Naive thymus-derived CD4-positive, alpha-beta T cell (primary cell): ENCODE data around the gene SF3A2. TPM values are rescaled to one million over a fixed set of nuclear protein-coding genes. Genes with fewer than 3 reads are reported as not detected.

ENCODE experiments used
- ATAC-seq: fragments of 150-1000 bp; cut with Tn5 transposase; 2 replicates; pipeline ENCODE4 v1.10.0; 2021; ENCODE audit warnings: mild to moderate bottlenecking, moderate library complexity
- CTCF ChIA-PET: fragments of 350-600 bp; sonication (Branson Sonifier 250); formaldehyde crosslinking; loops from one replicate; lab custom pipeline; 2021; ENCODE audit warnings: antibody characterized with exemption; lab: Charles Lee
- POLR2A ChIA-PET: fragments of 350-600 bp; sonication (Branson Sonifier 250); formaldehyde crosslinking; loops from one replicate; lab custom pipeline; 2021; ENCODE audit warnings: antibody characterized with exemption, inconsistent platforms; lab: Charles Lee
- DNase-seq, 9 donors: peaks; one replicate each; pipeline versions ENCODE4 v3.0.0 to v3.0.0-alpha.2; 2020 to 2022; ENCODE audit warnings: mixed read lengths in 1 of 9
- H3K27ac ChIP-seq: one replicate; pipeline ENCODE4 v1.7.0; 2013; ENCODE audit warnings: mild to moderate bottlenecking, low read depth, low read length, moderate library complexity
- H3K27me3 ChIP-seq, 2 donors: one replicate each; pipeline ENCODE4 v1.7.0; 2013; ENCODE audit warnings: low read length in 2 of 2, mild to moderate bottlenecking in 2 of 2, moderate library complexity in 2 of 2; ENCODE audit not compliant: control insufficient read depth in 2 of 2, insufficient read depth in 2 of 2
- H3K36me3 ChIP-seq, 3 experiments: 1 replicate in 2 of 3; 2 replicates in 1 of 3; pipeline ENCODE4 v1.7.0; 2013; ENCODE audit warnings: low read length in 3 of 3, mild to moderate bottlenecking in 3 of 3, moderate library complexity in 1 of 3; ENCODE audit not compliant: insufficient read depth in 3 of 3, control insufficient read depth in 2 of 3
- H3K4me1 ChIP-seq, 2 donors: one replicate each; pipeline ENCODE4 v1.7.0; 2013; ENCODE audit warnings: low read length in 2 of 2, mild to moderate bottlenecking in 2 of 2, moderate library complexity in 1 of 2; ENCODE audit not compliant: control insufficient read depth in 2 of 2, insufficient read depth in 2 of 2
- H3K4me3 ChIP-seq: 2 replicates; pipeline ENCODE4 v1.7.0; 2013; ENCODE audit warnings: mild to moderate bottlenecking, low read length
- H3K9me3 ChIP-seq, 3 experiments: 1 replicate in 2 of 3; 2 replicates in 1 of 3; pipeline ENCODE4 v1.7.0; 2013; ENCODE audit warnings: low read length in 3 of 3; ENCODE audit not compliant: control insufficient read depth in 2 of 3
- H3K27ac Mint-ChIP-seq, 9 donors: one replicate each; pipeline ENCODE4 v1.8.0; 2020 to 2022; ENCODE audit warnings: mixed read lengths in 9 of 9, mild to moderate bottlenecking in 8 of 9, moderate library complexity in 5 of 9, inconsistent platforms in 2 of 9
- H3K27me3 Mint-ChIP-seq, 5 donors: one replicate each; pipeline ENCODE4 v1.8.0; 2021 to 2022; ENCODE audit warnings: mixed read lengths in 5 of 5, mild to moderate bottlenecking in 1 of 5
- H3K36me3 Mint-ChIP-seq, 5 donors: one replicate each; pipeline ENCODE4 v1.8.0; 2020 to 2022; ENCODE audit warnings: mixed read lengths in 5 of 5, mild to moderate bottlenecking in 3 of 5, inconsistent platforms in 1 of 5
- H3K4me1 Mint-ChIP-seq, 7 donors: one replicate each; pipeline ENCODE4 v1.8.0; 2020 to 2022; ENCODE audit warnings: mixed read lengths in 7 of 7, mild to moderate bottlenecking in 3 of 7, inconsistent platforms in 1 of 7
- H3K4me3 Mint-ChIP-seq, 10 donors: one replicate each; pipeline ENCODE4 v1.8.0; 2020 to 2022; ENCODE audit warnings: mild to moderate bottlenecking in 10 of 10, mixed read lengths in 10 of 10, moderate library complexity in 6 of 10, inconsistent platforms in 2 of 10
- H3K9me3 Mint-ChIP-seq, 11 donors: one replicate each; pipeline ENCODE4 v1.8.0; 2020 to 2022; ENCODE audit warnings: mixed read lengths in 11 of 11, mild to moderate bottlenecking in 4 of 11, inconsistent platforms in 1 of 11, moderate library complexity in 1 of 11
- intact Hi-C, 2 donors: fragments of 100-400 bp; cut with micrococcal nuclease; formaldehyde crosslinking; loops; one replicate each; pipeline ENCODE4 v1.15.1; 2023
- polyA plus RNA-seq, 2 donors: library from polyadenylated mRNA; unstranded; fragments of 300-500 nt; fragmentation: Illumina TruSeq; gene quantifications; one replicate each; pipeline ENCODE4 v1.2.3, GENCODE V29; 2021
- total RNA-seq, 6 experiments: library from RNA in 5 of 6; stranded (reverse) in 5 of 6; gene quantifications; 1 replicate in 5 of 6; 2 replicates in 1 of 6; pipeline ENCODE4 v1.2.3 and lab custom pipeline; 2021 to 2026

The SF3A2 gene
- total and polyA plus RNA-seq, 7 experiments from 2014 or later: 22.3 to 150 (median 131) TPM

GRCh38 chr19:2275588-2276428, 39.2 kb downstream of the SF3A2 start:
- ATAC-seq (no peak), DNase-seq (no peak)
- Histone ChIP-seq H3K9me3 (no peaks in the 10 kb centered on the region), H3K36me3 (peaks cover 0 to 30% (median 12%) of the 10 kb centered on the region in 3 experiments), H3K4me1 (peaks cover 24 to 28% of the 10 kb centered on the region in 2 donors), H3K4me3 (no peak overlapping the region), H3K27ac (no peak overlapping the region), H3K27me3 (no peaks in the 10 kb centered on the region)
- POLR2A ChIA-PET: interaction anchor here (0.7 to 7.2 kb wide), 8 partner anchors 13 to 361 kb away, joined by 3 to 135 read pairs (median 13); partner anchors contain the start of genes JSRP1, PLEKHJ1 and SF3A2
- intact Hi-C loops: loop anchor here (1.0 to 10.0 kb wide), 6 partner anchors 13 to 339 kb away; no protein-coding TSS in a partner anchor
- no peaks in the 10 kb centered on the region for H3K27me3 Mint-ChIP-seq
- H3K36me3 Mint-ChIP-seq: peaks cover 0 to 19% (median 7%) of the 10 kb centered on the region in 5 donors
- CTCF ChIA-PET: interaction anchor here (0.9 to 3.7 kb wide), 6 partner anchors 9 to 348 kb away, joined by 3 to 27 read pairs (median 6); partner anchors contain the start of gene PLEKHJ1
- peaks cover 22 to 35% (median 32%) of the 10 kb centered on the region in 7 donors for H3K4me1 Mint-ChIP-seq
- H3K27ac Mint-ChIP-seq: peak overlapping the region in 1 of 9 donors; percentile 81
- no peak overlapping the region for H3K4me3 Mint-ChIP-seq
- no peaks in the 10 kb centered on the region for H3K9me3 Mint-ChIP-seq

- H3K4me3 ChIP-seq: no peak overlapping the region
- no peaks in the 10 kb centered on the region for H3K27me3 ChIP-seq
- H3K4me1 ChIP-seq: peaks cover 23 to 25% of the 10 kb centered on the region in 2 donors
- no peaks in the 10 kb centered on the region for H3K9me3 ChIP-seq
- ChIA-PET CTCF (interaction anchor here (1.2 to 3.7 kb wide), 2 partner anchors 12 to 117 kb away, joined by 5 to 27 read pairs; no protein-coding TSS in a partner anchor), POLR2A (interaction anchor here (0.7 to 7.2 kb wide), 6 partner anchors 13 to 361 kb away, joined by 3 to 135 read pairs (median 6); partner anchors contain the start of gene SF3A2)
- Mint-ChIP-seq H3K9me3 (no peaks in the 10 kb centered on the region), H3K27me3 (no peaks in the 10 kb centered on the region), H3K27ac (peak overlapping the region in 2 of 9 donors; percentile 9 to 28), H3K4me1 (peaks cover 20 to 34% (median 30%) of the 10 kb centered on the region in 7 donors), H3K4me3 (no peak overlapping the region), H3K36me3 (peaks cover 0 to 16% (median 7%) of the 10 kb centered on the region in 5 donors)
- DNase-seq (no peak), ATAC-seq (no peak)
- H3K36me3 ChIP-seq: peaks cover 0 to 23% (median 8%) of the 10 kb centered on the region in 3 experiments
- intact Hi-C loops: loop anchor here in 1 of 2 donors (10.0 kb wide), 1 partner anchor 338 kb away; no protein-coding TSS in a partner anchor
- H3K27ac ChIP-seq: no peak overlapping the region
These were observed 39.9 kb downstream of the SF3A2 start for GRCh38 chr19:2276429-2276986.

GRCh38 chr19:2277138-2277537, 40.5 kb downstream of the SF3A2 start:
- H3K27ac Mint-ChIP-seq: peak overlapping the region in 7 of 9 donors; percentile 18 to 74 (median 45)
- H3K36me3 Mint-ChIP-seq: peaks cover 0 to 12% (median 3%) of the 10 kb centered on the region in 5 donors
- Histone ChIP-seq H3K4me1 (peaks cover 24 to 26% of the 10 kb centered on the region in 2 donors), H3K27me3 (no peaks in the 10 kb centered on the region), H3K9me3 (no peaks in the 10 kb centered on the region), H3K4me3 (no peak overlapping the region), H3K27ac (no peak overlapping the region), H3K36me3 (peaks cover 0 to 18% (median 3%) of the 10 kb centered on the region in 3 experiments)
- intact Hi-C loops: loop anchor here in 1 of 2 donors (10.0 kb wide), 1 partner anchor 338 kb away; no protein-coding TSS in a partner anchor
- H3K9me3 Mint-ChIP-seq: no peaks in the 10 kb centered on the region
- peak overlapping the region in 4 of 10 donors; percentile 24 to 69 (median 39) for H3K4me3 Mint-ChIP-seq
- CTCF ChIA-PET: interaction anchor here (1.2 kb wide), 1 partner anchor 12 kb away, joined by 5 read pairs; no protein-coding TSS in a partner anchor
- peaks cover 16 to 36% (median 27%) of the 10 kb centered on the region in 7 donors for H3K4me1 Mint-ChIP-seq
- peaks cover 0 to 2% (median 0%) of the 10 kb centered on the region in 5 donors for H3K27me3 Mint-ChIP-seq
- POLR2A ChIA-PET: interaction anchor here (0.8 to 1.6 kb wide), 3 partner anchors 12 to 157 kb away, joined by 3 to 7 read pairs (median 5); no protein-coding TSS in a partner anchor
- ATAC-seq: no peak
- no peak for DNase-seq

GRCh38 chr19:2278459-2279158, 42.0 kb downstream of the SF3A2 start:
- POLR2A ChIA-PET: interaction anchor here (2.2 kb wide), 1 partner anchor 8 kb away, joined by 6 read pairs; no protein-coding TSS in a partner anchor
- intact Hi-C loops: loop anchor here in 1 of 2 donors (10.0 kb wide), 1 partner anchor 336 kb away; no protein-coding TSS in a partner anchor
- H3K27me3 Mint-ChIP-seq: peaks cover 0 to 2% (median 0%) of the 10 kb centered on the region in 5 donors
- Histone ChIP-seq H3K27ac (no peak overlapping the region), H3K4me3 (no peak overlapping the region), H3K27me3 (no peaks in the 10 kb centered on the region), H3K36me3 (peaks cover 0 to 8% (median 0%) of the 10 kb centered on the region in 3 experiments), H3K4me1 (peaks cover 15 to 20% of the 10 kb centered on the region in 2 donors), H3K9me3 (no peaks in the 10 kb centered on the region)
- DNase-seq (no peak), ATAC-seq (no peak)
- peaks cover 15 to 34% (median 27%) of the 10 kb centered on the region in 7 donors for H3K4me1 Mint-ChIP-seq
- peak overlapping the region in 4 of 9 donors; percentile 13 to 28 (median 24) for H3K27ac Mint-ChIP-seq
- H3K4me3 Mint-ChIP-seq: peak overlapping the region in 1 of 10 donors; percentile 25
- CTCF ChIA-PET: interaction anchor here (0.7 kb wide), 1 partner anchor 116 kb away, joined by 3 read pairs; no protein-coding TSS in a partner anchor
- H3K36me3 Mint-ChIP-seq: peaks cover 0 to 8% (median 3%) of the 10 kb centered on the region in 5 donors
- H3K9me3 Mint-ChIP-seq: no peaks in the 10 kb centered on the region

GRCh38 chr19:2280633-2281264, 44.1 kb downstream of the SF3A2 start:
- DNase-seq (no peak), ATAC-seq (no peak)
- ChIA-PET CTCF (interaction anchor here (0.5 to 0.9 kb wide), 2 partner anchors 22 to 197 kb away, joined by 3 to 4 read pairs; no protein-coding TSS in a partner anchor), POLR2A (interaction anchor here (1.2 to 2.2 kb wide), 2 partner anchors 11 to 22 kb away, joined by 3 to 6 read pairs; no protein-coding TSS in a partner anchor)
- no peak overlapping the region for H3K4me3 Mint-ChIP-seq
- no peak overlapping the region for H3K4me3 ChIP-seq
- no peaks in the 10 kb centered on the region for H3K9me3 Mint-ChIP-seq
- H3K4me1 ChIP-seq: peaks cover 8 to 13% of the 10 kb centered on the region in 2 donors
- no peaks in the 10 kb centered on the region for H3K36me3 Mint-ChIP-seq
- H3K27ac Mint-ChIP-seq: no peak overlapping the region
- peaks cover 0 to 8% (median 0%) of the 10 kb centered on the region in 3 experiments for H3K36me3 ChIP-seq
- peaks cover 0 to 2% (median 0%) of the 10 kb centered on the region in 5 donors for H3K27me3 Mint-ChIP-seq
- H3K9me3 ChIP-seq: no peaks in the 10 kb centered on the region
- H3K27ac ChIP-seq: no peak overlapping the region
- H3K4me1 Mint-ChIP-seq: peaks cover 6 to 19% (median 14%) of the 10 kb centered on the region in 7 donors
- H3K27me3 ChIP-seq: no peaks in the 10 kb centered on the region
- intact Hi-C loops: no loop called here
